Loucy (cell line): Measurements from ENCODE around the gene CNTNAP2.

Experiments
- EZH2phosphoT487 ChIP-seq: fragments of 200-600 bp; IDR thresholded peaks from 2 replicates; pipeline ENCODE4 v1.6.1; 2018; ENCODE audit warnings: antibody characterized with exemption, mild to moderate bottlenecking, moderate library complexity, borderline replicate concordance
- TF ChIP-seq, protein P1 (sequence below): fragments of 200-600 bp; sonication (generic); conservative IDR thresholded peaks from 2 replicates; pipeline ENCODE4 v1.5.1; 2014; ENCODE audit warnings: mild to moderate bottlenecking, antibody characterized with exemption, low read length

DNA sequence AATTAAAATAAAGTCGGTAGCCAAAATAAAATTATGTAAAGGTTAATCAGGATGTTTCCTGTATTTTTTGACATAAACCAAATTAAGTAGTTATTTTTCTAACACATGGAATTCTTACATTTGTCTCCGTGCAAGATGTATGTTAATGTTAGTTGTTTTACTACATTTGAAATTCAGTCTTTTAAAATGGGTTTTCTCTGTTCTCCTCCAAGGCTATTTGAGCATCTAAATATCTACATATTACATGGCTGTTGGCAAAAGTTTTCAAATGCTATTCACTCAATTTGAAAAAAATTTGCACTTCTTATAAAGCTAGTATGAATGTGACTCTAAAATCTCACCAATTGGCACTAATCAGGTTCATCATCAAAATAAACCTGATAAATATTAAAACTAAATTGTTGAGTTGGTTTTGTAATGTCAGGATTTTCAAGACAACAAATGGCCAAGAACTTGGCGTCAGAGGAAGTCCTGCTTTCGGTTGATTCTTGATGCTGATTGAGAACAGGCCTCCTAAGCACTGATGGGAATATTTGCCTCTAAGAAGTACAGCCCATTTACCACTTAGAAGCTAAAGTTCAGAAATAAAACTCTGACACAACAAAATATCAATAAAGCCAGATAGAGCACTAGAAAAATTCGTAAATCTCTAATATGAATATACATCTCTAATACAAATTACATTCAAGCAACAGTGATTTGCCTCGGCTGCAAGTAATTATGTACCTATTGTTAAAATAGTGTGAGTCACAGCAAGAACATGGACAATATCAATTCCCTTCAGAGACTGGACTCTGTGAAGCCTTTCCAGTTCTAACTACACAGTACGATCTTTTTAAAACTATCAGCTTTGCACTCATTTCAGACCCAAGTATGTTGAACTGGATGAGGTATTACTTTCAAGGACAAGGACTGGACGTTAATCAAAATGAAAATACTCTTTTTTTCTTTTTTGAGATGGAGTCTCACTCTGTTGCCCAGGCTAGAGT, 1740.8 kb downstream of the CNTNAP2 start:
- TF ChIP-seq, protein P1, sequence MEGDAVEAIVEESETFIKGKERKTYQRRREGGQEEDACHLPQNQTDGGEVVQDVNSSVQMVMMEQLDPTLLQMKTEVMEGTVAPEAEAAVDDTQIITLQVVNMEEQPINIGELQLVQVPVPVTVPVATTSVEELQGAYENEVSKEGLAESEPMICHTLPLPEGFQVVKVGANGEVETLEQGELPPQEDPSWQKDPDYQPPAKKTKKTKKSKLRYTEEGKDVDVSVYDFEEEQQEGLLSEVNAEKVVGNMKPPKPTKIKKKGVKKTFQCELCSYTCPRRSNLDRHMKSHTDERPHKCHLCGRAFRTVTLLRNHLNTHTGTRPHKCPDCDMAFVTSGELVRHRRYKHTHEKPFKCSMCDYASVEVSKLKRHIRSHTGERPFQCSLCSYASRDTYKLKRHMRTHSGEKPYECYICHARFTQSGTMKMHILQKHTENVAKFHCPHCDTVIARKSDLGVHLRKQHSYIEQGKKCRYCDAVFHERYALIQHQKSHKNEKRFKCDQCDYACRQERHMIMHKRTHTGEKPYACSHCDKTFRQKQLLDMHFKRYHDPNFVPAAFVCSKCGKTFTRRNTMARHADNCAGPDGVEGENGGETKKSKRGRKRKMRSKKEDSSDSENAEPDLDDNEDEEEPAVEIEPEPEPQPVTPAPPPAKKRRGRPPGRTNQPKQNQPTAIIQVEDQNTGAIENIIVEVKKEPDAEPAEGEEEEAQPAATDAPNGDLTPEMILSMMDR = no peak
- TF ChIP-seq EZH2phosphoT487 = no peak
